Vagina (tissue), 2 donors: ENCODE results near the gene GLE1. TPM values are rescaled to one million over a fixed set of nuclear protein-coding genes. Genes with fewer than 3 reads are reported as not detected.

Source experiments
- DNase-seq, 2 donors: peaks; one replicate each; pipeline ENCODE4 v3.0.0-alpha.2; 2017; ENCODE audit errors: extremely low spot score in 2 of 2
- H3K27ac ChIP-seq: fragments of 200-600 bp; sonication (generic); one replicate; pipeline ENCODE4 v1.5.1; 2019
- H3K27me3 ChIP-seq: fragments of 200-600 bp; sonication (generic); one replicate; pipeline ENCODE4 v1.5.1; 2019
- H3K36me3 ChIP-seq, 2 donors: fragments of 200-600 bp; sonication (generic); one replicate each; pipeline ENCODE4 v1.5.1; 2017 to 2019
- H3K4me1 ChIP-seq: fragments of 200-600 bp; sonication (generic); one replicate; pipeline ENCODE4 v1.5.1; 2019
- H3K4me3 ChIP-seq, 2 donors: fragments of 200-600 bp; sonication (generic); 1 replicate in 1 of 2; 2 replicates in 1 of 2; pipeline ENCODE4 v1.5.1; 2016 to 2019
- H3K9me3 ChIP-seq: fragments of 200-600 bp; sonication (generic); one replicate; pipeline ENCODE4 v1.5.1; 2019
- CTCF ChIP-seq, 3 experiments: fragments of 450-650 bp in 2 of 3; fragments of 200-600 bp in 1 of 3; sonication (generic) in 1 of 3; IDR thresholded peaks; one replicate each; pipeline ENCODE4 v1.5.1; 2017 to 2019; ENCODE audit warnings: antibody characterized with exemption in 3 of 3, mild to moderate bottlenecking in 2 of 3, moderate library complexity in 2 of 3
- POLR2A ChIP-seq, 2 donors: fragments of 450-650 bp; IDR thresholded peaks; one replicate each; pipeline ENCODE4 v1.6.1; 2017; ENCODE audit warnings: antibody characterized with exemption in 2 of 2, mild to moderate bottlenecking in 2 of 2, moderate library complexity in 2 of 2
- POLR2AphosphoS5 ChIP-seq, 2 donors: sonication (generic); formaldehyde crosslinking; IDR thresholded peaks; one replicate each; pipeline ENCODE4 v1.9.0; 2017; ENCODE audit warnings: antibody characterized with exemption in 2 of 2, mild to moderate bottlenecking in 2 of 2, low read depth in 1 of 2; ENCODE audit not compliant: insufficient read depth in 1 of 2
- intact Hi-C: fragments of 100-400 bp; cut with DNase I; formaldehyde crosslinking; loops from one replicate; pipeline ENCODE4 v1.15.1; 2023
- total RNA-seq: library from RNA; depleted of rRNA; stranded (reverse); fragments of >200 nt; gene quantifications from one replicate; pipeline ENCODE4 v1.2.3, GENCODE V29; 2016

Gene GLE1
- total RNA-seq, 1 donor from 2014 or later, result 20.9 TPM

DNA sequence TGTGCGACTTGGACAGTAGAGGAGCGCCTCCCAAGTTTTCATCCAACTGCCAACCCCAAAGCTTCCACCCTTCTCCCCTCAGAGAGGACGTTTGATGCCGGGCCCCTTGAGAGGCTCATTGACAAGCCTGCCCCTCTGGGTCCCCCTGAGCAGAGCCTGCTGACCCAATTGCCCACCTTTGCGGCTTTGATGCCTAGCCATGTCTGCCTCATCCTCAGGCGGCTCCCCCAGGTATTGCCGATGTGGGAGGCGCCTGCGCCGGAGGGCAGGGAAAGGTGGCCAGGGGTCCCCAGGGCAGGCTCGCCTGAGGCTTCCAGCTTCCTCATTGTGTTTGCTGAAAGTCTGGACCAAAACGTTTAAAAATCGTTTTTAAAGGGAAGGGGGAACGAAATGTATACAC is 47.3 kb upstream of the GLE1 start:
- Histone ChIP-seq H3K36me3 (peaks cover 4 to 22% of the 10 kb centered on the region in 2 donors), H3K4me3 (peak overlapping the region; percentile 80 to 85), H3K4me1 (peaks cover 15% of the 10 kb centered on the region), H3K9me3 (no peaks in the 10 kb centered on the region), H3K27me3 (no peaks in the 10 kb centered on the region), H3K27ac (no peak overlapping the region)
- intact Hi-C loops, result no loop called here
- DNase-seq, result no peak
- TF ChIP-seq POLR2A (IDR thresholded peaks at IDR 0.05) (no peak), POLR2AphosphoS5 (IDR thresholded peaks at IDR 0.05; ENCODE audit: insufficient read depth in 1 of 2, low read depth in 1 of 2) (no peak)

GRCh38 chr9:128459011-128459410 is 45.5 kb upstream of the GLE1 start:
- DNase-seq, result no peak
- H3K27me3 ChIP-seq, result no peaks in the 10 kb centered on the region
- H3K9me3 ChIP-seq, result no peaks in the 10 kb centered on the region
- H3K4me3 ChIP-seq, result no peak overlapping the region
- peaks cover 4 to 32% of the 10 kb centered on the region in 2 donors for H3K36me3 ChIP-seq
- intact Hi-C loops, result no loop called here
- H3K27ac ChIP-seq, result no peak overlapping the region
- TF ChIP-seq CTCF (IDR thresholded peaks at IDR 0.05), result no peak
- TF ChIP-seq POLR2A (IDR thresholded peaks at IDR 0.05), result no peak
- no peak for TF ChIP-seq POLR2AphosphoS5 (IDR thresholded peaks at IDR 0.05; ENCODE audit: insufficient read depth in 1 of 2, low read depth in 1 of 2)
- H3K4me1 ChIP-seq, result peaks cover 15% of the 10 kb centered on the region

DNA sequence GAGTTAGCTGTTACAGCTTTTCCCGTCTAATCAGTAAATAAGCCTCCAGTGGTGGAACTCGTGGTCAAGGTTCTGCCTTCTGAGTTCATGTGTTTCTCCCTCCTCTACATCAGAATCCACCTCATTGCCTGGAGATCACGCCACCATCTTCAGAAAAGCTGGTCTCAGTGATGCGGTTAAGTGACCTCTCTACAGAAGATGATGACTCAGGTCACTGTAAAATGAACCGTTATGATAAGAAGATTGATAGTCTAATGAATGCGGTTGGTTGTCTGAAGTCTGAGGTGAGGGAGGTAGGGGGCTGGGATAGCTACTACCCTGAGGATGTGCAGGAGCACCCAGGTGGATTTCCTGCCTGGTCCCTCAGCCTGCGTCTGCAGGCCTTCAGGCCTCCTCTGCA is 35.4 kb upstream of the GLE1 start:
- no peak overlapping the region for H3K4me3 ChIP-seq
- TF ChIP-seq CTCF (IDR thresholded peaks at IDR 0.05) (no peak), POLR2AphosphoS5 (IDR thresholded peaks at IDR 0.05; ENCODE audit: insufficient read depth in 1 of 2, low read depth in 1 of 2) (no peak), POLR2A (IDR thresholded peaks at IDR 0.05) (no peak)
- H3K27me3 ChIP-seq, result no peaks in the 10 kb centered on the region
- H3K36me3 ChIP-seq, result peaks cover 0 to 35% of the 10 kb centered on the region in 2 donors
- H3K4me1 ChIP-seq, result no peaks in the 10 kb centered on the region
- no peak for DNase-seq
- H3K27ac ChIP-seq, result no peak overlapping the region
- H3K9me3 ChIP-seq, result no peaks in the 10 kb centered on the region
- intact Hi-C loops, result no loop called here

- TF ChIP-seq CTCF (IDR thresholded peaks at IDR 0.05) (no peak), POLR2A (IDR thresholded peaks at IDR 0.05) (no peak), POLR2AphosphoS5 (IDR thresholded peaks at IDR 0.05; ENCODE audit: insufficient read depth in 1 of 2, low read depth in 1 of 2) (no peak)
- Histone ChIP-seq H3K36me3 (peaks cover 0 to 35% of the 10 kb centered on the region in 2 donors), H3K27me3 (no peaks in the 10 kb centered on the region), H3K9me3 (no peaks in the 10 kb centered on the region), H3K27ac (no peak overlapping the region), H3K4me1 (no peaks in the 10 kb centered on the region), H3K4me3 (no peak overlapping the region)
- no peak for DNase-seq
- intact Hi-C loops, result no loop called here
Measured at GRCh38 chr9:128470560-128470959, 34.0 kb upstream of the GLE1 start.

GRCh38 chr9:128473104-128473503 is 31.4 kb upstream of the GLE1 start:
- peaks cover 0 to 27% of the 10 kb centered on the region in 2 donors for H3K36me3 ChIP-seq
- DNase-seq, result peak in 1 of 2 donors; percentile 69

More at GRCh38 chr9:128473104-128473503, 31.4 kb upstream of the GLE1 start:
- intact Hi-C loops, result no loop called here
- Histone ChIP-seq H3K4me1 (no peaks in the 10 kb centered on the region), H3K4me3 (no peak overlapping the region), H3K9me3 (no peaks in the 10 kb centered on the region), H3K27me3 (no peaks in the 10 kb centered on the region), H3K27ac (no peak overlapping the region)
- TF ChIP-seq POLR2A (IDR thresholded peaks at IDR 0.05) (no peak), CTCF (IDR thresholded peaks at IDR 0.05) (no peak), POLR2AphosphoS5 (IDR thresholded peaks at IDR 0.05; ENCODE audit: insufficient read depth in 1 of 2, low read depth in 1 of 2) (no peak)
